Measurements from ENCODE around the gene SORCS1. TPM values are rescaled to one million over a fixed set of nuclear protein-coding genes. Genes with fewer than 3 reads are reported as not detected.

The SORCS1 gene
- total and polyA plus RNA-seq, 2 experiments from 2014 or later = not detected

DNA sequence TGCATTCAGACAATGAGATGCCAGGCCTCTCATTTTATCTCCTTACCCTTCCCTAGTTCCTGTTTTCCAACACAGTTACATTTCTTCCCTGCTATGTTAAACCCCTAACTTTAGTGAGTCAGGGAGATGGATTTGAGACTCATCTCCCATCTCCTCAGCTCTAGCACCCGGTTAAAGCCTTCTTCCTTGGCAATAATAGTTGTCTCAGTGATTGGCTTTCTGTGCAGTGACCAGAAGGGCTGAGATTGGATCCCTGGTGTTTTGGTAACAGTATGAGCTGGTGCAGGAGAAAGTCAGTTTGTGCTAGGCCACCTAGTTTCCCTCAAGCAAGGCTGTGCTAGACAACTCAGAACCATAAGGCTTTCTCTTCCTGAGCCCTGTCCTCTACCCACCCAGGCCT lies 212.5 kb downstream of the SORCS1 start:
- H3K9ac ChIP-seq = no peak overlapping the region
- no peak for DNase-seq
- in situ Hi-C loops (cut with MboI) = no loop called here
- H3K27me3 ChIP-seq (replicated peaks; ENCODE audit: insufficient read depth) = no peaks in the 10 kb centered on the region
- H3F3A ChIP-seq (ENCODE audit: insufficient read depth) = no peaks in the 10 kb centered on the region
- H3K4me2 ChIP-seq (ENCODE audit: unreplicated experiment) = no peak overlapping the region
- no peak overlapping the region for H2AFZ ChIP-seq
- H3K79me2 ChIP-seq (ENCODE audit: insufficient read depth) = no peaks in the 10 kb centered on the region
- no peak overlapping the region for H3K27ac ChIP-seq
- H3K4me1 ChIP-seq (ENCODE audit: insufficient read depth) = no peaks in the 10 kb centered on the region
- TF ChIP-seq EZH2phosphoT487 (IDR thresholded peaks at IDR 0.05; ENCODE audit: insufficient read depth, low read depth) = no peak
- no peak for TF ChIP-seq EZH2 (IDR thresholded peaks at IDR 0.05; ENCODE audit: insufficient read depth, poor library complexity, severe bottlenecking)
- WGBS, 2 experiments (ENCODE audit: low coverage in 1 of 2, low lambda C conversion rate in 2 of 2, missing lambda C conversion rate in 2 of 2) = 36 to 41% methylated on average over 1 of the region's 1 CpG
- no peaks in the 10 kb centered on the region for H4K20me1 ChIP-seq (ENCODE audit: insufficient read depth)
- no peaks in the 10 kb centered on the region for H3K9me3 ChIP-seq (ENCODE audit: low read depth)
- H3K9me2 ChIP-seq (ENCODE audit: insufficient read depth) = no peaks in the 10 kb centered on the region
- no peak overlapping the region for H3K4me3 ChIP-seq
- no peaks in the 10 kb centered on the region for H3K36me3 ChIP-seq (ENCODE audit: low read depth)

- DNase-seq = no peak
- no peaks in the 10 kb centered on the region for H3K79me2 ChIP-seq (ENCODE audit: insufficient read depth)
- H3K4me1 ChIP-seq (ENCODE audit: insufficient read depth) = no peaks in the 10 kb centered on the region
- no peak for TF ChIP-seq EZH2 (IDR thresholded peaks at IDR 0.05; ENCODE audit: insufficient read depth, poor library complexity, severe bottlenecking)
- no peak for TF ChIP-seq EZH2phosphoT487 (IDR thresholded peaks at IDR 0.05; ENCODE audit: insufficient read depth, low read depth)
- H3K27ac ChIP-seq = no peak overlapping the region
- no peak overlapping the region for H3K9ac ChIP-seq
- WGBS, 2 experiments (ENCODE audit: low coverage in 1 of 2, low lambda C conversion rate in 2 of 2, missing lambda C conversion rate in 2 of 2) = 26 to 33% methylated on average over 5 of the region's 5 CpGs
- in situ Hi-C loops (cut with MboI) = no loop called here
- H3K4me2 ChIP-seq (ENCODE audit: unreplicated experiment) = no peak overlapping the region
- no peaks in the 10 kb centered on the region for H4K20me1 ChIP-seq (ENCODE audit: insufficient read depth)
- H3K9me3 ChIP-seq (ENCODE audit: low read depth) = no peaks in the 10 kb centered on the region
- H3K36me3 ChIP-seq (ENCODE audit: low read depth) = no peaks in the 10 kb centered on the region
- H3K27me3 ChIP-seq (replicated peaks; ENCODE audit: insufficient read depth) = no peaks in the 10 kb centered on the region
- no peaks in the 10 kb centered on the region for H3K9me2 ChIP-seq (ENCODE audit: insufficient read depth)
- H3K4me3 ChIP-seq = no peak overlapping the region
- no peaks in the 10 kb centered on the region for H3F3A ChIP-seq (ENCODE audit: insufficient read depth)
- H2AFZ ChIP-seq = no peak overlapping the region
These were observed 214.6 kb downstream of the SORCS1 start for GRCh38 chr10:106949680-106950478.

DNA sequence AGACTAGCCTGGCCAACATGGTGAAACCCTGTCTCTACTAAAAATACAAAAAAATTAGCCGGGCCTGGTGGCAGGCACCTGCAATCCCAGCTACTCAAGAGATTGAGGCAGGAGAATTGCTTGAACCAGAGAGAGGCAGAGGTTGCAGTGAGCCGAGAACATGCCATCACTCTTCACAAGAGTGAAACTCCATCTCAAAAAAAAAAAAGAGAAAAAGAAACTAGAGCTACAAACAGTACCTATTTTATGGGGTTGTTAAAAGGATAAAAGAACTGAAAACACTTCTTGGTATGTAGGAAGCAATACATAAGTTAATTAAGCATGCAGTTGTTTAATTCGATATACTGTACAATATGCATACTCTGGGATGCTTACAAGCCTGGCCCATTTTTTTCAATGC lies 216.9 kb downstream of the SORCS1 start:
- in situ Hi-C loops (cut with MboI) = no loop called here

DNA sequence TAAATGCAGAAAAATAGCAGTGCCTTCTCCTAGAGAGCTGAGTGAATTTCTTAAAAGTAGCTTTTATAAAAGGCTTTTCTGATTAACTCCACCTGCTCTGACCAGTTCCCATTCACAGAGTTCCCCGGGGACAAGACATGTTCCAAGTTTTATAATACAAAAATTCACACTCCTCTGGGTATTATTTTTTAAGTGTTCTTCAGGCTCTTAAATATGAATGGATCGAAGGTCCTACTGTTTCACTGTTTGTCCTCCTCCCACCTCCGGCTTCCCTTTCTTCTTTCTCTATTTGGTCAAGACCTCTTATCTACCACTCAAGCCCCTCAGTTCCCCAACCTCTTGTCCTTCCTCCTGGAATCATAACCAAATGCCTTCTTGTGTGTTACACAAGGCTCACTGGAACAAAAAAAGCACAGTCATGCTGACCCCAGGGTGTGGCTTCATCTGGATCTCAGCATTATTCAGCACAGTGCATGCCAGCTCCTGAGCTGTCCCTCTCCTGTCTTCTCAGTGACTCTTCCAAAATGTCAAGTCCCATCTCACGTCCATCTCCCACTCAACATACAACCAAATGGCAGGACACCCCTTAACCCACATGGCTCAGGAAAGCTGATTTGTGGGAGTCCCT lies 222.4 kb downstream of the SORCS1 start:
- Histone ChIP-seq H3K4me2 (ENCODE audit: unreplicated experiment) (no peak overlapping the region), H3K27me3 (replicated peaks; ENCODE audit: insufficient read depth) (no peaks in the 10 kb centered on the region), H2AFZ (no peak overlapping the region), H3K27ac (no peak overlapping the region), H3K9ac (no peak overlapping the region), H3K4me1 (ENCODE audit: insufficient read depth) (no peaks in the 10 kb centered on the region), H3F3A (ENCODE audit: insufficient read depth) (no peaks in the 10 kb centered on the region), H3K36me3 (ENCODE audit: low read depth) (no peaks in the 10 kb centered on the region), H3K4me3 (no peak overlapping the region), H4K20me1 (ENCODE audit: insufficient read depth) (no peaks in the 10 kb centered on the region), H3K9me2 (ENCODE audit: insufficient read depth) (no peaks in the 10 kb centered on the region), H3K79me2 (ENCODE audit: insufficient read depth) (no peaks in the 10 kb centered on the region), H3K9me3 (ENCODE audit: low read depth) (no peaks in the 10 kb centered on the region)
- in situ Hi-C loops (cut with MboI) = no loop called here
- no peak for TF ChIP-seq EZH2 (IDR thresholded peaks at IDR 0.05; ENCODE audit: insufficient read depth, poor library complexity, severe bottlenecking)
- TF ChIP-seq EZH2phosphoT487 (IDR thresholded peaks at IDR 0.05; ENCODE audit: insufficient read depth, low read depth) = no peak
- DNase-seq = no peak
- WGBS, 2 experiments (ENCODE audit: low coverage in 1 of 2, low lambda C conversion rate in 2 of 2, missing lambda C conversion rate in 2 of 2) = 33 to 35% methylated on average over 4 of the region's 4 CpGs

More for the DNA sequence above, 216.9 kb downstream of the SORCS1 start:
- Histone ChIP-seq H3K9ac (no peak overlapping the region), H4K20me1 (ENCODE audit: insufficient read depth) (no peaks in the 10 kb centered on the region), H3K27ac (no peak overlapping the region), H3K9me3 (ENCODE audit: low read depth) (no peaks in the 10 kb centered on the region), H3F3A (ENCODE audit: insufficient read depth) (no peaks in the 10 kb centered on the region), H3K36me3 (ENCODE audit: low read depth) (no peaks in the 10 kb centered on the region), H3K79me2 (ENCODE audit: insufficient read depth) (no peaks in the 10 kb centered on the region), H3K4me3 (no peak overlapping the region), H3K4me2 (ENCODE audit: unreplicated experiment) (no peak overlapping the region), H3K9me2 (ENCODE audit: insufficient read depth) (no peaks in the 10 kb centered on the region), H3K27me3 (replicated peaks; ENCODE audit: insufficient read depth) (no peaks in the 10 kb centered on the region), H3K4me1 (ENCODE audit: insufficient read depth) (no peaks in the 10 kb centered on the region), H2AFZ (no peak overlapping the region)
- TF ChIP-seq EZH2 (IDR thresholded peaks at IDR 0.05; ENCODE audit: insufficient read depth, poor library complexity, severe bottlenecking) = no peak
- TF ChIP-seq EZH2phosphoT487 (IDR thresholded peaks at IDR 0.05; ENCODE audit: insufficient read depth, low read depth) = no peak
- DNase-seq = no peak
- WGBS, 2 experiments (ENCODE audit: low coverage in 1 of 2, low lambda C conversion rate in 2 of 2, missing lambda C conversion rate in 2 of 2) = 49 to 58% methylated on average over 3 of the region's 3 CpGs

All from GM23248 (cell line).